ENCODE measurements around the gene DNM1L.

The DNM1L gene

GRCh38 chr12:32679091-32679919 is at the start of gene DNM1L:
TSS of gene DNM1L (plus strand) at chr12:32679301. CDS start at chr12:32679364, 63 bp downstream.
- DNase-seq (ENCODE audit: low read depth): peak; percentile 92

- no peak for DNase-seq (ENCODE audit: low read depth)
Observed at GRCh38 chr12:32641287-32641901, 37.7 kb upstream of the DNM1L start.

GRCh38 chr12:32644431-32644830 is 34.7 kb upstream of the DNM1L start:
- DNase-seq (ENCODE audit: low read depth): no peak

- no peak for DNase-seq (ENCODE audit: low read depth)
Observed at GRCh38 chr12:32647275-32647674, 31.8 kb upstream of the DNM1L start.

GRCh38 chr12:32650508-32650907 is 28.6 kb upstream of the DNM1L start:
- DNase-seq (ENCODE audit: low read depth): no peak

GRCh38 chr12:32651151-32651955 is 27.7 kb upstream of the DNM1L start:
- DNase-seq (ENCODE audit: low read depth): no peak

GRCh38 chr12:32651956-32652210 is 27.2 kb upstream of the DNM1L start:
- no peak for DNase-seq (ENCODE audit: low read depth)

- no peak for DNase-seq (ENCODE audit: low read depth)
Observed at GRCh38 chr12:32659908-32660440, 19.1 kb upstream of the DNM1L start.

- no peak for DNase-seq (ENCODE audit: low read depth)
Observed at GRCh38 chr12:32661706-32662105, 17.4 kb upstream of the DNM1L start.

- no peak for DNase-seq (ENCODE audit: low read depth)
Observed at GRCh38 chr12:32662665-32663064, 16.4 kb upstream of the DNM1L start.

GRCh38 chr12:32666018-32666417 is 13.1 kb upstream of the DNM1L start:
- DNase-seq (ENCODE audit: low read depth): no peak

- no peak for DNase-seq (ENCODE audit: low read depth)
Observed at GRCh38 chr12:32669584-32669983, 9.5 kb upstream of the DNM1L start.

- DNase-seq (ENCODE audit: low read depth): peak; percentile 53
Observed at GRCh38 chr12:32671930-32672780, 6.9 kb upstream of the DNM1L start.

GRCh38 chr12:32679920-32680237 is 778 bp downstream of the DNM1L start:
- peak; percentile 48 for DNase-seq (ENCODE audit: low read depth)

- DNase-seq (ENCODE audit: low read depth): no peak
Observed at GRCh38 chr12:32680787-32681186, 1.7 kb downstream of the DNM1L start.

GRCh38 chr12:32681272-32681671 is 2.2 kb downstream of the DNM1L start:
- DNase-seq (ENCODE audit: low read depth): no peak

GRCh38 chr12:32686340-32686739 is 7.2 kb downstream of the DNM1L start:
- DNase-seq (ENCODE audit: low read depth): no peak

- no peak for DNase-seq (ENCODE audit: low read depth)
Observed at GRCh38 chr12:32688786-32689185, 9.7 kb downstream of the DNM1L start.

GRCh38 chr12:32690927-32691326 is 11.8 kb downstream of the DNM1L start:
- no peak for DNase-seq (ENCODE audit: low read depth)

GRCh38 chr12:32692358-32692757 is 13.3 kb downstream of the DNM1L start:
- DNase-seq (ENCODE audit: low read depth): no peak

- DNase-seq (ENCODE audit: low read depth): no peak
Observed at GRCh38 chr12:32693036-32693435, 13.9 kb downstream of the DNM1L start.

- DNase-seq (ENCODE audit: low read depth): no peak
Observed at GRCh38 chr12:32695787-32696186, 16.7 kb downstream of the DNM1L start.
